ENCODE data around the gene MLANA. TPM values are rescaled to one million over a fixed set of nuclear protein-coding genes. Genes with fewer than 3 reads are reported as not detected.

Gene MLANA
- total and polyA plus RNA-seq, 10 of the 15 experiments (the other 5 are each of a cell fraction or from before 2014, with no cell fraction given) = 0.11 to 0.26 (median 0.13) TPM; not detected in 6

DNA sequence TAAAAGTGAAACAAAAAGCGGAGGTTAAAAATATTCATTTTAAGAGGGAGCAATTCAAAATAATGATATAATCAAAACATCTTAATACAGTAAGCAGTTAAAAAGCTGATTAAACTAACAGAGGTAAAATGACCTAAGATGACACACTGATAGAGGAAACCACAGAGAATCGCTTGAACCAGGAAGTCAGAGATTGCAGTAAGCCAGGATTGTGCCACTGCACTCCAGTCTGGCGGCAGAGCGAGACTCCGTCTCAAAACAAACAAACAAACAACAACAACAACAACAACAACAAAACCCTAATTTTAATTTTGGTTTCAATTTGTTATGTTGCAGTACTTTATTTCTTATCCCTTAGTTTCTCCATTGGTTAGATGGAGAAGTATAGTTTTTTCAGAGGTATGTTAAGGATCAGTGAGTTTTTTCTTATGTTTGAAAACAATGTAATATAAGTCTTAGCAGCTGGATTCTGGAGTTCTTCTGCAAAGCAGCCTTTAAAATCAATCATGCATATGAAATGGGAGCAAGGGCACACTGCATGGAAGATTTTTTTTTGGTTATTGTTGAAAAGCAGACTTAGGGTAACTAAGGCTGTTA is 58.5 kb downstream of the MLANA start:
- WGBS (ENCODE audit: insufficient coverage, insufficient replicate concordance, low lambda C conversion rate, missing lambda C conversion rate) = 91% methylated on average over 5 of the region's 5 CpGs
- intact Hi-C loops (cut with micrococcal nuclease; ENCODE audit: unreplicated experiment) (no loop called here), in situ Hi-C loops (cut with MboI) (no loop called here)
- H3K4me1 ChIP-seq (ENCODE audit: control insufficient read depth, insufficient read depth, low read length) = 0 out of 2 replicates have a peak, but pooled peaks cover 3% of the 10 kb centered on the region
- H3K4me3 ChIP-seq = peak overlapping the region; percentile 26; the same call in 1 of the 2 replicates
- no peaks in the 10 kb centered on the region for H4K20me1 ChIP-seq (ENCODE audit: control insufficient read depth, insufficient read depth)
- FAIRE-seq (peak; percentile 96), ATAC-seq (peak; percentile 79), DNase-seq (ENCODE audit: low read depth, low spot score) (peak; percentile 15)
- CTCF ChIA-PET = interaction anchor here (0.6 to 3.1 kb wide), 2 partner anchors 63 to 66 kb away, joined by 4 to 14 read pairs; partner anchors contain the start of gene RANBP6
- BruUV-seq (replicated peaks) = no TSS peak
- peak overlapping the region; percentile 76 for H2AFZ ChIP-seq (ENCODE audit: control insufficient read depth, low read depth, low read length)
- peak overlapping the region; percentile 43 for H3K27ac ChIP-seq (ENCODE audit: control insufficient read depth, insufficient read depth)
- H3K4me2 ChIP-seq (ENCODE audit: control insufficient read depth, insufficient read depth) = peak overlapping the region; percentile 45
- H3K9ac ChIP-seq (ENCODE audit: control insufficient read depth, insufficient read depth, low read length) = peak overlapping the region; percentile 61
- SMC1A ChIA-PET (ENCODE audit: uncharacterized antibody, unreplicated experiment) = interaction anchor here (0.8 to 6.1 kb wide), 6 partner anchors 9 to 100 kb away, joined by 3 to 109 read pairs (median 4); no protein-coding TSS in a partner anchor
- H3K79me2 ChIP-seq (ENCODE audit: control insufficient read depth, insufficient read depth, low read length) = no peaks in the 10 kb centered on the region
- H3K9me3 ChIP-seq (replicated peaks; ENCODE audit: control insufficient read depth, insufficient read depth, low read length) = no peaks in the 10 kb centered on the region
- H3K27me3 ChIP-seq (replicated peaks in 1 of 2; ENCODE audit: control insufficient read depth in 2 of 2, insufficient read depth in 2 of 2, low read length in 1 of 2) = no peaks in the 10 kb centered on the region
- POLR2A ChIA-PET = interaction anchor here (1.2 kb wide), 1 partner anchor 31 kb away, joined by 3 read pairs; no protein-coding TSS in a partner anchor
- no peaks in the 10 kb centered on the region; a peak in 1 of 4 replicates for H3K36me3 ChIP-seq (ENCODE audit: control insufficient read depth in 2 of 2, insufficient read depth in 2 of 2, low read length in 1 of 2)
- RAD21 ChIA-PET (ENCODE audit: unreplicated experiment) = interaction anchor here (1.4 to 7.3 kb wide), 2 partner anchors 27 to 105 kb away, joined by 3 to 115 read pairs; no protein-coding TSS in a partner anchor
- no peak for TF ChIP-seq SREBF1 (IDR thresholded peaks at IDR 0.05; ENCODE audit: low read length)
- TF ChIP-seq, protein P1, sequence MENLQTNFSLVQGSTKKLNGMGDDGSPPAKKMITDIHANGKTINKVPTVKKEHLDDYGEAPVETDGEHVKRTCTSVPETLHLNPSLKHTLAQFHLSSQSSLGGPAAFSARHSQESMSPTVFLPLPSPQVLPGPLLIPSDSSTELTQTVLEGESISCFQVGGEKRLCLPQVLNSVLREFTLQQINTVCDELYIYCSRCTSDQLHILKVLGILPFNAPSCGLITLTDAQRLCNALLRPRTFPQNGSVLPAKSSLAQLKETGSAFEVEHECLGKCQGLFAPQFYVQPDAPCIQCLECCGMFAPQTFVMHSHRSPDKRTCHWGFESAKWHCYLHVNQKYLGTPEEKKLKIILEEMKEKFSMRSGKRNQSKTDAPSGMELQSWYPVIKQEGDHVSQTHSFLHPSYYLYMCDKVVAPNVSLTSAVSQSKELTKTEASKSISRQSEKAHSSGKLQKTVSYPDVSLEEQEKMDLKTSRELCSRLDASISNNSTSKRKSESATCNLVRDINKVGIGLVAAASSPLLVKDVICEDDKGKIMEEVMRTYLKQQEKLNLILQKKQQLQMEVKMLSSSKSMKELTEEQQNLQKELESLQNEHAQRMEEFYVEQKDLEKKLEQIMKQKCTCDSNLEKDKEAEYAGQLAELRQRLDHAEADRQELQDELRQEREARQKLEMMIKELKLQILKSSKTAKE (IDR thresholded peaks at IDR 0.05; ENCODE audit: low read depth, poor library complexity, severe bottlenecking) = peak; percentile 55
- TF ChIP-seq CREB1 (IDR thresholded peaks at IDR 0.05; ENCODE audit: low read depth) = no peak
- peak; percentile 47; the same call in 1 of the 2 replicates for TF ChIP-seq TAF1 (IDR thresholded peaks at IDR 0.05; ENCODE audit: borderline replicate concordance, low read depth, low read length)
- TF ChIP-seq FOS (IDR thresholded peaks at IDR 0.05; ENCODE audit: borderline replicate concordance, extremely low read depth, insufficient read length) = no peak
- no peak for TF ChIP-seq HDGF (IDR thresholded peaks at IDR 0.05)
- peak; percentile 65 for TF ChIP-seq ATF7 (IDR thresholded peaks at IDR 0.05; ENCODE audit: low read depth)
- no peak for TF ChIP-seq NFYA (IDR thresholded peaks at IDR 0.05; ENCODE audit: borderline replicate concordance, low read depth, low read length)
- TF ChIP-seq POLR2AphosphoS5 (IDR thresholded peaks at IDR 0.05; ENCODE audit: low read length) = 0 out of 2 replicates have a peak, but pooled peaks have one; percentile 32
- TF ChIP-seq RB1 (IDR thresholded peaks at IDR 0.05; ENCODE audit: borderline replicate concordance) = no peak
- TF ChIP-seq IRF4 (IDR thresholded peaks at IDR 0.05; ENCODE audit: low read depth, low read length) = no peak
- TF ChIP-seq NBN (IDR thresholded peaks at IDR 0.05) = no peak
- peak in 1 of 2 experiments; percentile 4; a peak in 1 of 4 replicates for TF ChIP-seq BHLHE40 (IDR thresholded peaks at IDR 0.05; ENCODE audit: borderline replicate concordance in 1 of 2, low read depth in 2 of 2, low read length in 1 of 2)
- TF ChIP-seq IKZF2 (IDR thresholded peaks at IDR 0.05) = peak; percentile 49 to 63; a peak in 3 of 4 replicates
- TF ChIP-seq ETV6 (conservative IDR thresholded peaks at IDR 0.05 in 1 of 2, IDR thresholded peaks at IDR 0.05 in 1 of 2; ENCODE audit: borderline replicate concordance in 1 of 2, low read depth in 1 of 2) = 0 out of 4 replicates have a peak, but pooled peaks of 1 of the 2 experiments have one; percentile 15
- no peak for TF ChIP-seq ESRRA (IDR thresholded peaks at IDR 0.05; ENCODE audit: low read length)
- peak; percentile 34; the same call in 1 of the 2 replicates for TF ChIP-seq NR2F1 (conservative IDR thresholded peaks at IDR 0.05)
- TF ChIP-seq GABPA (IDR thresholded peaks at IDR 0.05; ENCODE audit: low read depth) = no peak
- TF ChIP-seq POLR2AphosphoS2 (IDR thresholded peaks at IDR 0.05; ENCODE audit: low read depth, low read length) = no peak
- TF ChIP-seq RUNX3 (IDR thresholded peaks at IDR 0.05; ENCODE audit: low read length) = peak; percentile 79
- 0 out of 2 replicates have a peak, but pooled peaks have one; percentile 24 for TF ChIP-seq DPF2 (IDR thresholded peaks at IDR 0.05)
- no peak for TF ChIP-seq JUND (IDR thresholded peaks at IDR 0.05; ENCODE audit: low read depth, low read length)
- TF ChIP-seq ZNF24 (IDR thresholded peaks at IDR 0.05) = no peak
- no peak for TF ChIP-seq POLR2A (IDR thresholded peaks at IDR 0.05; ENCODE audit: low read depth, low read length)
- TF ChIP-seq MTA2 (IDR thresholded peaks at IDR 0.05; ENCODE audit: low read depth) = peak; percentile 46; the same call in 1 of the 2 replicates
- no peak for TF ChIP-seq PML (IDR thresholded peaks at IDR 0.05; ENCODE audit: low read length)
